HepG2 (cell line): ENCODE results near the gene UTP25. TPM values are rescaled to one million over a fixed set of nuclear protein-coding genes. Genes with fewer than 3 reads are reported as not detected.
A peak's percentile ranks its signal among the peaks of the same experiment; 100 is the strongest.

Experiments used
- ARID3A ChIP-seq: IDR thresholded peaks from 2 replicates; pipeline ENCODE4 v1.6.1; 2012; ENCODE audit warnings: low read depth, low read length, improper control_type of control experiment
- ARID5B ChIP-seq: IDR thresholded peaks from 2 replicates; pipeline ENCODE4 v1.4.0; 2020; ENCODE audit warnings: mild to moderate bottlenecking, missing genetic modification reagents
- FOSL2 ChIP-seq: sonication (generic); formaldehyde crosslinking; IDR thresholded peaks from 2 replicates; pipeline ENCODE4 v1.4.0; 2020; ENCODE audit warnings: missing genetic modification reagents
- HCFC1 ChIP-seq: fragments of 150-350 bp; IDR thresholded peaks from 2 replicates; pipeline ENCODE4 v1.6.1; 2014; ENCODE audit warnings: low read depth, low read length
- HIVEP1 ChIP-seq: sonication (generic); formaldehyde crosslinking; IDR thresholded peaks from 2 replicates; pipeline ENCODE4 v1.4.0; 2020; ENCODE audit warnings: mild to moderate bottlenecking, missing genetic modification reagents
- HMGXB4 ChIP-seq, 2 experiments: sonication (generic) in 1 of 2; formaldehyde crosslinking in 1 of 2; IDR thresholded peaks; 2 replicates each; pipeline versions ENCODE4 v1.4.0 to v1.6.1; 2018 to 2020; ENCODE audit warnings: missing genetic modification reagents in 2 of 2, borderline replicate concordance in 1 of 2, low read depth in 1 of 2, mild to moderate bottlenecking in 1 of 2, missing biosample characterization in 1 of 2
- MATR3 ChIP-seq: sonication (generic); formaldehyde crosslinking; IDR thresholded peaks from 2 replicates; pipeline ENCODE4 v1.4.0; 2020; ENCODE audit warnings: missing genetic modification reagents
- NONO ChIP-seq, 2 experiments: fragments of 450-650 bp in 1 of 2; sonication (generic) in 1 of 2; formaldehyde crosslinking in 1 of 2; IDR thresholded peaks in 1 of 2; conservative IDR thresholded peaks in 1 of 2; 2 replicates each; pipeline versions ENCODE4 v1.6.1 to v1.8.0; 2017 to 2022; ENCODE audit warnings: mild to moderate bottlenecking in 1 of 2, missing genetic modification reagents in 1 of 2, moderate library complexity in 1 of 2
- NR2C2 ChIP-seq: sonication (generic); formaldehyde crosslinking; IDR thresholded peaks from 2 replicates; pipeline ENCODE4 v1.4.0; 2020; ENCODE audit warnings: missing genetic modification reagents, mild to moderate bottlenecking, moderate library complexity, borderline replicate concordance
- PATZ1 ChIP-seq: sonication (generic); formaldehyde crosslinking; IDR thresholded peaks from 2 replicates; pipeline ENCODE4 v1.4.0; 2020; ENCODE audit warnings: missing genetic modification reagents
- REXO4 ChIP-seq: sonication (generic); formaldehyde crosslinking; IDR thresholded peaks from 2 replicates; pipeline ENCODE4 v1.8.0; 2022; ENCODE audit warnings: missing genetic modification reagents, mild to moderate bottlenecking, borderline replicate concordance
- THAP7 ChIP-seq: sonication (generic); formaldehyde crosslinking; IDR thresholded peaks from 2 replicates; pipeline ENCODE4 v1.8.1; 2023; ENCODE audit warnings: mild to moderate bottlenecking, missing genetic modification reagents
- ZFX ChIP-seq: sonication (generic); formaldehyde crosslinking; IDR thresholded peaks from 2 replicates; pipeline ENCODE4 v1.4.0; 2020; ENCODE audit warnings: mild to moderate bottlenecking, low read depth, missing genetic modification reagents, moderate library complexity
- ZMYM2 ChIP-seq: sonication (generic); formaldehyde crosslinking; IDR thresholded peaks from 2 replicates; pipeline ENCODE4 v1.8.0; 2022; ENCODE audit warnings: mild to moderate bottlenecking, missing genetic modification reagents
- ZNF577 ChIP-seq: sonication (generic); formaldehyde crosslinking; IDR thresholded peaks from 2 replicates; pipeline ENCODE4 v1.4.0; 2020; ENCODE audit warnings: mild to moderate bottlenecking, low read depth, missing genetic modification reagents, borderline replicate concordance
- polyA plus RNA-seq, 8 experiments: library from polyadenylated mRNA; depleted of rRNA in 3 of 8; stranded (reverse) in 7 of 8; unstranded in 1 of 8; fragments of >200 nt; fragmentation: Illumina TruSeq in 4 of 8; extraction: Trizol in 4 of 8; gene quantifications; 2 replicates each; pipeline versions ENCODE4 v1.2.1 to v1.2.3, GENCODE V29; 2011 to 2016; ENCODE audit warnings: low read depth in 4 of 8, missing spikeins in 1 of 8, mixed read lengths in 1 of 8; ENCODE audit not compliant: insufficient read depth in 1 of 8
- total RNA-seq, 5 experiments: library from RNA; depleted of rRNA; stranded (reverse); fragments of >200 nt; fragmentation: Illumina TruSeq; extraction: Trizol; gene quantifications; 2 replicates each; pipeline ENCODE4 v1.2.3, GENCODE V29; 2016; ENCODE audit warnings: low read depth in 1 of 5

Gene UTP25
- total and polyA plus RNA-seq, 2 of the 13 experiments (the other 11 are each of a cell fraction or from before 2014, with no cell fraction given): 4.8 to 5.7 TPM

- TF ChIP-seq PATZ1 (CRISPR knock-in tag) (peak; percentile 24; the same call in 1 of the 2 replicates), ZNF577 (no peak), ARID3A (no peak), FOSL2 (CRISPR knock-in tag) (peak; percentile 43; the same call in 1 of the 2 replicates), HIVEP1 (CRISPR knock-in tag) (no peak), ZMYM2 (CRISPR knock-in tag) (peak; percentile 67; the same call in 1 of the 2 replicates), REXO4 (no peak), THAP7 (CRISPR knock-in tag) (peak; percentile 61; the same call in 1 of the 2 replicates), HMGXB4 (CRISPR knock-in tag; IDR thresholded peaks at IDR 0.05; ENCODE audit: borderline replicate concordance in 1 of 2, low read depth in 1 of 2) (peak in 1 of 2 experiments; percentile 31; a peak in 1 of 4 replicates), MATR3 (CRISPR knock-in tag) (no peak), ARID5B (CRISPR knock-in tag) (0 out of 2 replicates have a peak, but pooled peaks have one; percentile 14), NR2C2 (CRISPR knock-in tag) (peak; percentile 47; the same call in 1 of the 2 replicates), HCFC1 (peak; percentile 33; the same call in 1 of the 2 replicates), ZFX (CRISPR knock-in tag) (peak; percentile 31; the same call in 1 of the 2 replicates), NONO (IDR thresholded peaks at IDR 0.05) (no peak), NONO (CRISPR knock-in tag; conservative IDR thresholded peaks at IDR 0.05) (0 out of 2 replicates have a peak, but pooled peaks have one; percentile 44)
Measured at GRCh38 chr1:209784265-209785169, 43.3 kb upstream of the UTP25 start, which contains the start of gene C1orf74 (continued).
